H1 (cell line): Measurements from ENCODE around the gene MEIOB. TPM values are rescaled to one million over a fixed set of nuclear protein-coding genes. Genes with fewer than 3 reads are reported as not detected.

Experiments used
- ASH2L ChIP-seq: fragments of 200-600, 300-600 bp; sonication (generic); IDR thresholded peaks from one replicate; pipeline ENCODE4 v1.7.1; 2017; ENCODE audit warnings: low read length
- BACH1 ChIP-seq: IDR thresholded peaks from 2 replicates; pipeline ENCODE4 v1.6.1; 2012; ENCODE audit warnings: low read length, improper control_type of control experiment
- BRCA1 ChIP-seq: IDR thresholded peaks from 2 replicates; pipeline ENCODE4 v1.6.1; 2012; ENCODE audit warnings: low read depth, low read length, improper control_type of control experiment
- CBX5 ChIP-seq: fragments of 300-800, 300-1000 bp; sonication (generic); IDR thresholded peaks from 2 replicates; pipeline ENCODE4 v1.7.1; 2016; ENCODE audit warnings: antibody characterized with exemption, low read length, low read depth
- CBX8 ChIP-seq: fragments of 300-800, 300-1000 bp; sonication (generic); IDR thresholded peaks from 2 replicates; pipeline ENCODE4 v1.7.1; 2016; ENCODE audit warnings: low read depth, low read length, borderline replicate concordance
- CEBPB ChIP-seq: IDR thresholded peaks from 2 replicates; pipeline ENCODE4 v1.6.1; 2012; ENCODE audit warnings: low read depth, low read length
- FOSL1 ChIP-seq: IDR thresholded peaks from 2 replicates; pipeline ENCODE4 v1.6.1; 2011; ENCODE audit warnings: mild to moderate bottlenecking, low read depth, low read length, moderate library complexity; ENCODE audit not compliant: insufficient read depth
- HDAC2 ChIP-seq, 2 experiments: fragments of 300-600 bp in 1 of 2; sonication (generic) in 1 of 2; IDR thresholded peaks; 2 replicates each; pipeline ENCODE4 v1.6.1; 2011 to 2012; ENCODE audit warnings: low read depth in 2 of 2, low read length in 2 of 2, mild to moderate bottlenecking in 2 of 2, moderate library complexity in 2 of 2, borderline replicate concordance in 1 of 2, inconsistent platforms in 1 of 2
- HDAC6 ChIP-seq: IDR thresholded peaks from one replicate; pipeline ENCODE4 v1.7.1; 2012; ENCODE audit warnings: low read depth, mild to moderate bottlenecking, inconsistent platforms, low read length, moderate library complexity
- KDM5A ChIP-seq: fragments of 200-600 bp; IDR thresholded peaks from 2 replicates; pipeline ENCODE4 v1.7.1; 2012; ENCODE audit warnings: mild to moderate bottlenecking, low read length, inconsistent platforms, mixed read lengths
- NANOG ChIP-seq: IDR thresholded peaks from 2 replicates; pipeline ENCODE4 v1.6.1; 2011; ENCODE audit warnings: low read length, low read depth, mild to moderate bottlenecking, inconsistent platforms; ENCODE audit not compliant: insufficient read depth, poor library complexity, severe bottlenecking
- POLR2A ChIP-seq, 2 experiments: IDR thresholded peaks; 1 replicate in 1 of 2; 2 replicates in 1 of 2; pipeline ENCODE4 v1.6.1; 2011; ENCODE audit warnings: low read depth in 2 of 2, low read length in 2 of 2, mild to moderate bottlenecking in 2 of 2; ENCODE audit errors: control extremely low read depth in 1 of 2
- RBBP5 ChIP-seq: IDR thresholded peaks from 2 replicates; pipeline ENCODE4 v1.7.1; 2012; ENCODE audit warnings: low read depth, mild to moderate bottlenecking, inconsistent platforms, low read length, moderate library complexity, borderline replicate concordance
- RFX5 ChIP-seq: IDR thresholded peaks from 2 replicates; pipeline ENCODE4 v1.6.1; 2011; ENCODE audit warnings: low read depth, low read length, improper control_type of control experiment, borderline replicate concordance
- RNF2 ChIP-seq: fragments of 200-900, 300-1000 bp; sonication (generic); IDR thresholded peaks from 2 replicates; pipeline ENCODE4 v1.7.1; 2016; ENCODE audit warnings: borderline replicate concordance, low read depth, mild to moderate bottlenecking, antibody characterized with exemption, low read length; ENCODE audit not compliant: poor library complexity, severe bottlenecking; ENCODE audit errors: missing control alignments
- RXRA ChIP-seq: IDR thresholded peaks from 2 replicates; pipeline ENCODE4 v1.6.1; 2011; ENCODE audit warnings: low read depth, mild to moderate bottlenecking, low read length, moderate library complexity; ENCODE audit not compliant: insufficient read depth
- SIRT6 ChIP-seq: IDR thresholded peaks from one replicate; pipeline ENCODE4 v1.7.1; 2012; ENCODE audit warnings: low read length, inconsistent platforms
- SP1 ChIP-seq: IDR thresholded peaks from 2 replicates; pipeline ENCODE4 v1.6.1; 2011; ENCODE audit warnings: low read depth, low read length
- SP4 ChIP-seq: IDR thresholded peaks from 2 replicates; pipeline ENCODE4 v1.6.1; 2012; ENCODE audit warnings: low read length, inconsistent platforms
- SRF ChIP-seq: IDR thresholded peaks from 2 replicates; pipeline ENCODE4 v1.6.1; 2011; ENCODE audit warnings: mild to moderate bottlenecking, low read depth, low read length, moderate library complexity
- SUZ12 ChIP-seq: fragments of 200-600 bp; sonication (generic); IDR thresholded peaks from 2 replicates; pipeline ENCODE4 v1.6.1; 2012; ENCODE audit warnings: mild to moderate bottlenecking, inconsistent platforms, low read length, moderate library complexity, mixed read lengths
- TAF1 ChIP-seq: IDR thresholded peaks from 2 replicates; pipeline ENCODE4 v1.6.1; 2011; ENCODE audit warnings: mild to moderate bottlenecking, low read depth, low read length
- TCF12 ChIP-seq: IDR thresholded peaks from 2 replicates; pipeline ENCODE4 v1.6.1; 2011; ENCODE audit warnings: low read depth, mild to moderate bottlenecking, low read length
- polyA plus RNA-seq, 7 experiments: library from polyadenylated mRNA; depleted of rRNA in 3 of 7; stranded (reverse) in 5 of 7; unstranded in 2 of 7; fragments of >200 nt in 5 of 7; fragments of 200-250 nt in 2 of 7; gene quantifications; 1 replicate in 5 of 7; 2 replicates in 1 of 7; 4 replicates in 1 of 7; pipeline versions ENCODE4 v1.2.1 to v1.2.3, GENCODE V29; 2011 to 2013; ENCODE audit warnings: missing spikeins in 2 of 7, mixed read lengths in 2 of 7
- total RNA-seq: library from RNA; stranded (reverse); fragmentation: NEBNext Ultra II Directional; extraction: Animal tissue kit (Norgen Biotek cat#: 25700); gene quantifications from 2 replicates; pipeline ENCODE4 v1.2.1, GENCODE V29; 2021
- TF ChIP-seq, protein P1 (sequence below): IDR thresholded peaks from 2 replicates; pipeline ENCODE4 v1.6.1; 2012; ENCODE audit warnings: inconsistent platforms

The MEIOB gene
- total and polyA plus RNA-seq, 2 of the 8 experiments (the other 6 are each of a cell fraction or from before 2014, with no cell fraction given) = 0.63 to 1.1 TPM

- TF ChIP-seq SUZ12 (no peak), RXRA (no peak), CBX5 (no peak), SP4 (peak; percentile 98), SRF (no peak), CBX8 (no peak), RNF2 (no peak), BACH1 (no peak; the same call in 1 of the 2 replicates), ASH2L (peak; percentile 81), RFX5 (peak; percentile 17; the same call in 1 of the 2 replicates), BRCA1 (no peak), SIRT6 (no peak), HDAC2 (IDR thresholded peaks at IDR 0.05; ENCODE audit: borderline replicate concordance in 1 of 2, low read depth in 2 of 2, low read length in 2 of 2) (peak in 1 of 2 experiments; percentile 98; a peak in 2 of 4 replicates), TAF1 (peak; percentile 85), HDAC6 (no peak), POLR2A (IDR thresholded peaks at IDR 0.05; ENCODE audit: control extremely low read depth in 1 of 2, low read depth in 2 of 2, low read length in 2 of 2) (peak in 1 of 2 experiments; percentile 73; a peak in 1 of 3 replicates), NANOG (peak; percentile 51), TCF12 (0 out of 2 replicates have a peak, but pooled peaks have one; percentile 63), RBBP5 (peak; percentile 67), FOSL1 (no peak), SP1 (peak; percentile 71), CEBPB (no peak; the same call in 1 of the 2 replicates), KDM5A (peak; percentile 96)
- TF ChIP-seq, protein P1, sequence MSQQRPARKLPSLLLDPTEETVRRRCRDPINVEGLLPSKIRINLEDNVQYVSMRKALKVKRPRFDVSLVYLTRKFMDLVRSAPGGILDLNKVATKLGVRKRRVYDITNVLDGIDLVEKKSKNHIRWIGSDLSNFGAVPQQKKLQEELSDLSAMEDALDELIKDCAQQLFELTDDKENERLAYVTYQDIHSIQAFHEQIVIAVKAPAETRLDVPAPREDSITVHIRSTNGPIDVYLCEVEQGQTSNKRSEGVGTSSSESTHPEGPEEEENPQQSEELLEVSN = peak; percentile 87
Observed at GRCh38 chr16:1826691-1827573, 45.0 kb downstream of the MEIOB start, which contains the start of the genes FAHD1 and HAGH (continued).
